LNCaP clone FGC (cell line): Measurements from ENCODE around the gene BTBD3.

Experiments
- DNase-seq: peaks from one replicate; pipeline ENCODE4 v3.0.0-alpha.2; 2011; ENCODE audit warnings: low read depth
- H3K4me3 ChIP-seq: 2 replicates; pipeline ENCODE4 v1.5.1; 2011; ENCODE audit warnings: mild to moderate bottlenecking, low read depth, low read length, control low read depth
- TF ChIP-seq, protein P1 (sequence below): IDR thresholded peaks from 2 replicates; pipeline ENCODE4 v1.5.1; 2012; ENCODE audit warnings: mild to moderate bottlenecking; ENCODE audit not compliant: control insufficient read depth, insufficient read depth; ENCODE audit errors: extremely low read depth

Gene BTBD3

DNA sequence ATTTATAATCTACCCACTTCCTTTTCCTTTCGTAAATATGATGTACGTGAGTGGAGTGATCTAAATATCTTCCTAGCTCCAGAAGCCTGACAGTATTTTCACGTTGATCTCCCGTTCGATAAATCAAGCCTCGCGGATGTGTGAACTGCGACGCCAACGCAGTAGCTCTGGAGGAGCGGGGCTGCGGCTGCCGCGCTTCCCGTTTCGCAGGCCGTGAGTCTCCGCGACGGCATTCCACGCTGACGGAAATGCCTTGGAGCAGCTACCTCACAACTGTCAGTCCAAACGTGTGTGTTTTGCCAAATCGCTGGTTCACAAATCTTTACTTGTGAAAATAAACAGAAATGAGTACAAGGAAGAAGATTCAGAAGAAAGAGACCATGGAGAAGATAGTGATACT is 41.2 kb downstream of the BTBD3 start:
- no peak overlapping the region for H3K4me3 ChIP-seq
- no peak for DNase-seq
- TF ChIP-seq, protein P1, sequence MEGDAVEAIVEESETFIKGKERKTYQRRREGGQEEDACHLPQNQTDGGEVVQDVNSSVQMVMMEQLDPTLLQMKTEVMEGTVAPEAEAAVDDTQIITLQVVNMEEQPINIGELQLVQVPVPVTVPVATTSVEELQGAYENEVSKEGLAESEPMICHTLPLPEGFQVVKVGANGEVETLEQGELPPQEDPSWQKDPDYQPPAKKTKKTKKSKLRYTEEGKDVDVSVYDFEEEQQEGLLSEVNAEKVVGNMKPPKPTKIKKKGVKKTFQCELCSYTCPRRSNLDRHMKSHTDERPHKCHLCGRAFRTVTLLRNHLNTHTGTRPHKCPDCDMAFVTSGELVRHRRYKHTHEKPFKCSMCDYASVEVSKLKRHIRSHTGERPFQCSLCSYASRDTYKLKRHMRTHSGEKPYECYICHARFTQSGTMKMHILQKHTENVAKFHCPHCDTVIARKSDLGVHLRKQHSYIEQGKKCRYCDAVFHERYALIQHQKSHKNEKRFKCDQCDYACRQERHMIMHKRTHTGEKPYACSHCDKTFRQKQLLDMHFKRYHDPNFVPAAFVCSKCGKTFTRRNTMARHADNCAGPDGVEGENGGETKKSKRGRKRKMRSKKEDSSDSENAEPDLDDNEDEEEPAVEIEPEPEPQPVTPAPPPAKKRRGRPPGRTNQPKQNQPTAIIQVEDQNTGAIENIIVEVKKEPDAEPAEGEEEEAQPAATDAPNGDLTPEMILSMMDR = no peak

DNA sequence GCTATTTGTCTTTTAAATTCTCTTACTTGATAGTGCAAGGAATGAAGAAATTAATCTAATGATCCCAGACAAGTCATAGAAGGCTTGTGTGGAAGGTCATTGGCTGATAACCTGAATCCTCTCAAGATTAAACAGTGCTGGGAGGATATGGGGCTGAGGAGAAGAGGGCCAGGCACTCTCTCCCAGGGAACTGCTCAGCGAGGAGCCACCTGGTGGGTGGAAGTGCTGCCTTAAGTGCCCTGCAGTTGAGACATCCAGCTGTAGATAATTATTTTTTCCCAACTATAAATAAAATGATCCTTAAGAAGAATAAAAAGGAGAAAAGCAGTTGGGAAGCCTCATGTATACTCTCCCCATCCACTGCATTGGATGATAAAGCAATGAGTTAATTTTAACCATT is 47.9 kb downstream of the BTBD3 start:
- TF ChIP-seq, protein P1 = no peak
- no peak for DNase-seq
- H3K4me3 ChIP-seq = no peak overlapping the region

DNA sequence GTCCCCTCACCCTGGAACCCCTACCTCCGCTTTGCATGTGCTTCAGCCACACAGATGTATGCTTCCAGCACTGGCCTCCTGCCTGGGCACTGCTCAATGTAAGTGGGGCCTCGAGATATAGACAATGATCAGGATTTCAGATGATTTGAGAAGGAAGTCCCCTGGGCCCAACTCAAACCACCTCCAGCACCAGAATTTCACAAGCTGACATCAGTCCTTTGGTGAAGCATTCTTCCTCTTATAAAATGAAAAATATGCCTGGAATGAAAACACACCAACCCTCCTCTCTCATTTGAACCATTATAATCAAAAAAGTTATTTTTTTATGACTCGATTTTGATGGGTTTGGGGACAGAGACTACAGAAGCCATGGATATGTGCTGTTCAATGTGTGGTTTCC is 48.5 kb downstream of the BTBD3 start:
- DNase-seq = no peak
- H3K4me3 ChIP-seq = no peak overlapping the region
- TF ChIP-seq, protein P1 = no peak

- TF ChIP-seq, protein P1 = no peak
- no peak for DNase-seq
- H3K4me3 ChIP-seq = no peak overlapping the region
Observed at GRCh38 chr20:11970243-11970836, 52.6 kb downstream of the BTBD3 start.

DNA sequence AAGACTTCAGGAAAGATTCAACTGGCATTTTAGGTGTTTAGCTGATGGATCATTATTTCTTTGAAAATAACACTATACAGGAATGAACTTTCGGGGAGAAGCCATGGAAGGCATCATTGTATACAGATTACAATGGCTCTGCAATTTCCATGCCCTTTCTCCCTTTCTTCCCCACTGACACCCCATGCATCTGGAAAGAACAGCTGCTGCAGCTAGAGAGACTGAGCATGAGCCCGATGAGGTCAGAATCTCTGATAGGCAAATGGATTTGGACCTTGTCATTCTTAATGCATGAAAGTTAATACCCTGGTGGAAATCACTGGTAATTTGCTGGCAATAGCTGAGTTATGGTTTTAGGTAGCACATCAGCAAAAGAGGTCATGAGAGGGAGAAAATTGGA is 54.8 kb downstream of the BTBD3 start:
- no peak overlapping the region for H3K4me3 ChIP-seq
- TF ChIP-seq, protein P1 = no peak
- no peak for DNase-seq
